A549 (cell line): ENCODE measurements around the gene ACOD1. TPM values are rescaled to one million over a fixed set of nuclear protein-coding genes. Genes with fewer than 3 reads are reported as not detected.

ENCODE experiments used
- ATAC-seq, 2 experiments: fragments of 200-7000 bp in 1 of 2; fragments of >200 bp in 1 of 2; cut with Nextera tagmentation in 1 of 2; cut with Tn5 transposase in 1 of 2; 3 replicates each; pipeline versions ENCODE4 v1.8.0 to v1.9.1; 2018 to 2020; ENCODE audit warnings: mild to moderate bottlenecking in 1 of 2, moderate library complexity in 1 of 2
- CTCF ChIA-PET: fragments of 300-600 bp; sonication (Branson Sonifier 250); formaldehyde crosslinking; extraction: SDS; loops from one replicate; lab custom pipeline; 2021; ENCODE audit warnings: antibody characterized with exemption, inconsistent platforms; lab: Yijun Ruan, JAX
- POLR2A ChIA-PET: fragments of 350-600 bp; formaldehyde crosslinking; extraction: SDS; loops from one replicate; lab custom pipeline; 2021; ENCODE audit warnings: antibody characterized with exemption, inconsistent platforms; lab: Yijun Ruan, JAX
- DNase-seq, 2 experiments: peaks; one replicate each; pipeline versions ENCODE4 v3.0.0 to v3.0.0-alpha.2; 2011 to 2016; ENCODE audit warnings: low read depth in 1 of 2, low spot score in 1 of 2
- FAIRE-seq: peaks from 2 replicates; lab custom pipeline; 2011; peaks lifted over from hg19 to GRCh38; lab: Jason Lieb, UNC
- H3K27ac ChIP-seq, 2 experiments: fragments of >200 bp; sonication (Bioruptor Twin); formaldehyde crosslinking; 3 replicates each; pipeline ENCODE4 v1.5.1; 2016 to 2017
- H3K4me1 ChIP-seq: fragments of >200 bp; sonication (Bioruptor Twin); formaldehyde crosslinking; 3 replicates; pipeline ENCODE4 v1.6.1; 2016
- H3K4me2 ChIP-seq: fragments of >200 bp; sonication (Bioruptor Twin); formaldehyde crosslinking; 3 replicates; pipeline ENCODE4 v1.6.1; 2016
- H3K4me3 ChIP-seq: fragments of >200 bp; sonication (Bioruptor Twin); formaldehyde crosslinking; 3 replicates; pipeline ENCODE4 v1.5.1; 2016
- H3K9me3 ChIP-seq: fragments of >200 bp; sonication (Bioruptor Twin); formaldehyde crosslinking; 3 replicates; pipeline ENCODE4 v1.6.1; 2016
- BCL3 ChIP-seq: fragments of >200 bp; sonication (Bioruptor Twin); formaldehyde crosslinking; IDR thresholded peaks from 3 replicates; pipeline ENCODE4 v1.6.1; 2016
- CBX8 ChIP-seq: fragments of 200-600 bp; sonication (generic); IDR thresholded peaks from 2 replicates; pipeline ENCODE4 v1.6.1; 2016
- CHD2 ChIP-seq: fragments of 150-350 bp; IDR thresholded peaks from 2 replicates; pipeline ENCODE4 v1.6.1; 2014; ENCODE audit warnings: low read length; ENCODE audit not compliant: partially characterized antibody
- CTCF ChIP-seq: fragments of >200 bp; sonication (Bioruptor Twin); formaldehyde crosslinking; IDR thresholded peaks from 3 replicates; pipeline ENCODE4 v1.5.1; 2016
- EP300 ChIP-seq, 2 experiments: fragments of >200 bp; sonication (Bioruptor Twin); formaldehyde crosslinking; IDR thresholded peaks; 2 replicates in 1 of 2; 3 replicates in 1 of 2; pipeline ENCODE4 v1.6.1; 2016 to 2017
- ESRRA ChIP-seq: fragments of 150-350 bp; IDR thresholded peaks from 2 replicates; pipeline ENCODE4 v1.6.1; 2014; ENCODE audit warnings: mild to moderate bottlenecking, low read length, borderline replicate concordance
- FOXS1 ChIP-seq: fragments of 250-450 bp; sonication (Bioruptor Pico); IDR thresholded peaks from 2 replicates; pipeline ENCODE4 v1.5.0; 2020; ENCODE audit warnings: mild to moderate bottlenecking, moderate library complexity
- HDAC2 ChIP-seq: fragments of 200-600 bp; sonication (generic); IDR thresholded peaks from 2 replicates; pipeline ENCODE4 v1.6.1; 2016
- HEYL ChIP-seq: fragments of 250-450 bp; sonication (Bioruptor Pico); IDR thresholded peaks from 2 replicates; pipeline ENCODE4 v1.8.0; 2021; ENCODE audit warnings: mild to moderate bottlenecking, moderate library complexity
- HOXB5 ChIP-seq: fragments of 250-450 bp; sonication (Bioruptor Pico); IDR thresholded peaks from 2 replicates; pipeline ENCODE4 v1.5.0; 2020; ENCODE audit warnings: mild to moderate bottlenecking, moderate library complexity
- JUNB ChIP-seq: fragments of >200 bp; sonication (Bioruptor Twin); formaldehyde crosslinking; IDR thresholded peaks from 2 replicates; pipeline ENCODE4 v1.6.1; 2016
- KDM1A ChIP-seq: fragments of 200-600 bp; sonication (generic); IDR thresholded peaks from 2 replicates; pipeline ENCODE4 v1.6.1; 2016; ENCODE audit warnings: low read depth, mild to moderate bottlenecking
- KDM5A ChIP-seq: fragments of 200-600 bp; sonication (generic); IDR thresholded peaks from 2 replicates; pipeline ENCODE4 v1.6.1; 2016; ENCODE audit warnings: antibody characterized with exemption, mild to moderate bottlenecking
- MAFK ChIP-seq: fragments of 450-650 bp; IDR thresholded peaks from 2 replicates; pipeline ENCODE4 v1.6.1; 2014; ENCODE audit not compliant: partially characterized antibody
- MYC ChIP-seq: IDR thresholded peaks from 2 replicates; pipeline ENCODE4 v1.6.1; 2012; ENCODE audit warnings: mild to moderate bottlenecking, inconsistent platforms, low read length, improper control_type of control experiment, borderline replicate concordance
- NFE2L2 ChIP-seq: fragments of 150-350 bp; conservative IDR thresholded peaks from 2 replicates; pipeline ENCODE4 v1.6.1; 2014; ENCODE audit warnings: low read length
- NR3C1 ChIP-seq: fragments of >200 bp; sonication (Bioruptor Twin); formaldehyde crosslinking; IDR thresholded peaks from 3 replicates; pipeline ENCODE4 v1.6.1; 2017
- RAD21 ChIP-seq, 2 experiments: fragments of >200 bp in 1 of 2; sonication (Bioruptor Twin) in 1 of 2; formaldehyde crosslinking in 1 of 2; IDR thresholded peaks in 1 of 2; conservative IDR thresholded peaks in 1 of 2; 2 replicates in 1 of 2; 3 replicates in 1 of 2; pipeline ENCODE4 v1.6.1; 2012 to 2018; ENCODE audit warnings: inconsistent platforms in 1 of 2
- RARB ChIP-seq: fragments of 250-450 bp; sonication (Bioruptor Pico); IDR thresholded peaks from 2 replicates; pipeline ENCODE4 v1.8.0; 2021; ENCODE audit warnings: mild to moderate bottlenecking, moderate library complexity
- RFX5 ChIP-seq: fragments of 450-650 bp; IDR thresholded peaks from 2 replicates; pipeline ENCODE4 v1.7.1; 2014; ENCODE audit warnings: antibody characterized with exemption, mild to moderate bottlenecking, moderate library complexity
- SMC3 ChIP-seq: fragments of >200 bp; sonication (Bioruptor Twin); formaldehyde crosslinking; IDR thresholded peaks from 3 replicates; pipeline ENCODE4 v1.6.1; 2018; ENCODE audit warnings: inconsistent platforms
- SREBF2 ChIP-seq: fragments of 450-650 bp; IDR thresholded peaks from 2 replicates; pipeline ENCODE4 v1.6.1; 2014; ENCODE audit warnings: mild to moderate bottlenecking, moderate library complexity
- TP53 ChIP-seq: fragments of 250-450 bp; sonication (Bioruptor Pico); IDR thresholded peaks from 2 replicates; pipeline ENCODE4 v1.5.0; 2021; ENCODE audit warnings: mild to moderate bottlenecking, moderate library complexity
- ZSCAN20 ChIP-seq: fragments of 250-450 bp; sonication (Bioruptor Pico); IDR thresholded peaks from 2 replicates; pipeline ENCODE4 v1.8.0; 2022; ENCODE audit warnings: mild to moderate bottlenecking, moderate library complexity
- WGBS: methylation state at CpG from one replicate; pipeline ENCODE4 v1.1.6; 2017; ENCODE audit errors: missing lambda C conversion rate; 5-methylcytosine and 5-hydroxymethylcytosine counted together
- polyA plus RNA-seq, 4 experiments: library from polyadenylated mRNA; depleted of rRNA in 3 of 4; stranded (reverse); fragments of >200 nt; fragmentation: RNase III in 1 of 4; extraction: RNeasy Plus Mini Kit Qiagen cat#74134 plus additional on column Dnase treatment in 1 of 4; gene quantifications; 2 replicates in 3 of 4; 3 replicates in 1 of 4; pipeline ENCODE4 v1.2.3, GENCODE V29; 2011 to 2017
- TF ChIP-seq, protein P1 (sequence below): fragments of 200-600 bp; sonication (generic); IDR thresholded peaks from 2 replicates; pipeline ENCODE4 v1.6.1; 2016; ENCODE audit warnings: antibody characterized with exemption, mild to moderate bottlenecking, moderate library complexity
- TF ChIP-seq, protein P2 (sequence below): fragments of 250-450 bp; sonication (Bioruptor Pico); IDR thresholded peaks from 2 replicates; pipeline ENCODE4 v1.5.0; 2021; ENCODE audit warnings: mild to moderate bottlenecking, moderate library complexity, borderline replicate concordance
- TF ChIP-seq, protein P3 (sequence below): fragments of 250-450 bp; sonication (Bioruptor Pico); IDR thresholded peaks from 2 replicates; pipeline ENCODE4 v1.5.0; 2020; ENCODE audit warnings: low read depth, mild to moderate bottlenecking, moderate library complexity

The ACOD1 gene
- polyA plus RNA-seq, 2 of the 4 experiments (the other 2 are of a cell fraction) = not detected

DNA sequence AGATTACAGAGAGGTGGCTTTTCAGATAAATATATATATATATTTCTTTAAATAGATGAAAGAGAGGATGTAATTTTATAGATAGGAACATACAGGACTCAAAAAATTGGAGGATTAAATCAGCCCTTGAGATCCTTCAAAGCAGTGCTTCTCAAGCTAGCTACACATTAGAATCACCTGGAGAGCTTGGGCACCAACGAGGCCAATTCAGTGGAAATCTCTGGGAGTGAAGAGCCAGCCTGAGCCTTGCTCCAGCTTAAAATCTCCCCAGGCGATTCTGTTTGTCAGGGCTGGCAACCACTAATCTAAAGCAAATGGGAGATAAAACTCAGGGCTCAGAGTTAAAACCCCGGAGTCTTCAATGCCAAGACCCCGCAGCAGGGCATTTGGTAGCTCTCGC lies 28.6 kb downstream of the ACOD1 start:
- ChIA-PET POLR2A (no interaction called here), CTCF (interaction anchor here (1.0 to 1.1 kb wide), 2 partner anchors 25 to 1107 kb away, joined by 3 to 4 read pairs; no protein-coding TSS in a partner anchor)
- ATAC-seq = no peak
- Histone ChIP-seq H3K4me2 (no peak overlapping the region), H3K4me1 (no peaks in the 10 kb centered on the region), H3K9me3 (no peaks in the 10 kb centered on the region), H3K27ac (no peak overlapping the region), H3K4me3 (no peak overlapping the region)
- TF ChIP-seq MAFK (no peak), BCL3 (no peak), CBX8 (no peak), KDM5A (no peak)
- FAIRE-seq = no peak
- WGBS = 59% methylated on average over 5 of the region's 5 CpGs
- DNase-seq = no peak

GRCh38 chr13:76980075-76980718 lies 31.9 kb downstream of the ACOD1 start:
- peak; percentile 59 to 85 for DNase-seq
- under 1% methylated on average over 30 of the region's 34 CpGs for WGBS
- Histone ChIP-seq H3K27ac (peak overlapping the region in 1 of 2 experiments; percentile 62; a peak in 3 of 6 replicates), H3K4me3 (peak overlapping the region; percentile 47), H3K4me2 (peak overlapping the region; percentile 97), H3K9me3 (no peaks in the 10 kb centered on the region), H3K4me1 (no peaks in the 10 kb centered on the region)
- ChIA-PET CTCF (interaction anchor here (0.6 to 2.1 kb wide), 13 partner anchors 10 to 1220 kb away, joined by 3 to 26 read pairs (median 4); no protein-coding TSS in a partner anchor), POLR2A (no interaction called here)
- FAIRE-seq = no peak
- peak; percentile 99 to 100 for ATAC-seq
- TF ChIP-seq HEYL (no peak), CTCF (peak; percentile 73), HOXB5 (CRISPR knock-in tag) (no peak), SMC3 (peak; percentile 72), ESRRA (no peak), BCL3 (no peak), MYC (no peak), KDM5A (no peak), KDM1A (no peak), EP300 (IDR thresholded peaks at IDR 0.05) (no peak), HDAC2 (no peak), RFX5 (no peak), RAD21 (conservative IDR thresholded peaks at IDR 0.05 in 1 of 2, IDR thresholded peaks at IDR 0.05 in 1 of 2) (peak; percentile 55 to 65), TP53 (CRISPR knock-in tag) (no peak), CHD2 (no peak), SREBF2 (no peak), NR3C1 (no peak), RARB (CRISPR knock-in tag) (no peak), NFE2L2 (no peak), ZSCAN20 (CRISPR knock-in tag) (no peak), JUNB (no peak), FOXS1 (CRISPR knock-in tag) (no peak)
- TF ChIP-seq, protein P1, sequence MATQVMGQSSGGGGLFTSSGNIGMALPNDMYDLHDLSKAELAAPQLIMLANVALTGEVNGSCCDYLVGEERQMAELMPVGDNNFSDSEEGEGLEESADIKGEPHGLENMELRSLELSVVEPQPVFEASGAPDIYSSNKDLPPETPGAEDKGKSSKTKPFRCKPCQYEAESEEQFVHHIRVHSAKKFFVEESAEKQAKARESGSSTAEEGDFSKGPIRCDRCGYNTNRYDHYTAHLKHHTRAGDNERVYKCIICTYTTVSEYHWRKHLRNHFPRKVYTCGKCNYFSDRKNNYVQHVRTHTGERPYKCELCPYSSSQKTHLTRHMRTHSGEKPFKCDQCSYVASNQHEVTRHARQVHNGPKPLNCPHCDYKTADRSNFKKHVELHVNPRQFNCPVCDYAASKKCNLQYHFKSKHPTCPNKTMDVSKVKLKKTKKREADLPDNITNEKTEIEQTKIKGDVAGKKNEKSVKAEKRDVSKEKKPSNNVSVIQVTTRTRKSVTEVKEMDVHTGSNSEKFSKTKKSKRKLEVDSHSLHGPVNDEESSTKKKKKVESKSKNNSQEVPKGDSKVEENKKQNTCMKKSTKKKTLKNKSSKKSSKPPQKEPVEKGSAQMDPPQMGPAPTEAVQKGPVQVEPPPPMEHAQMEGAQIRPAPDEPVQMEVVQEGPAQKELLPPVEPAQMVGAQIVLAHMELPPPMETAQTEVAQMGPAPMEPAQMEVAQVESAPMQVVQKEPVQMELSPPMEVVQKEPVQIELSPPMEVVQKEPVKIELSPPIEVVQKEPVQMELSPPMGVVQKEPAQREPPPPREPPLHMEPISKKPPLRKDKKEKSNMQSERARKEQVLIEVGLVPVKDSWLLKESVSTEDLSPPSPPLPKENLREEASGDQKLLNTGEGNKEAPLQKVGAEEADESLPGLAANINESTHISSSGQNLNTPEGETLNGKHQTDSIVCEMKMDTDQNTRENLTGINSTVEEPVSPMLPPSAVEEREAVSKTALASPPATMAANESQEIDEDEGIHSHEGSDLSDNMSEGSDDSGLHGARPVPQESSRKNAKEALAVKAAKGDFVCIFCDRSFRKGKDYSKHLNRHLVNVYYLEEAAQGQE = no peak
- TF ChIP-seq, protein P2, sequence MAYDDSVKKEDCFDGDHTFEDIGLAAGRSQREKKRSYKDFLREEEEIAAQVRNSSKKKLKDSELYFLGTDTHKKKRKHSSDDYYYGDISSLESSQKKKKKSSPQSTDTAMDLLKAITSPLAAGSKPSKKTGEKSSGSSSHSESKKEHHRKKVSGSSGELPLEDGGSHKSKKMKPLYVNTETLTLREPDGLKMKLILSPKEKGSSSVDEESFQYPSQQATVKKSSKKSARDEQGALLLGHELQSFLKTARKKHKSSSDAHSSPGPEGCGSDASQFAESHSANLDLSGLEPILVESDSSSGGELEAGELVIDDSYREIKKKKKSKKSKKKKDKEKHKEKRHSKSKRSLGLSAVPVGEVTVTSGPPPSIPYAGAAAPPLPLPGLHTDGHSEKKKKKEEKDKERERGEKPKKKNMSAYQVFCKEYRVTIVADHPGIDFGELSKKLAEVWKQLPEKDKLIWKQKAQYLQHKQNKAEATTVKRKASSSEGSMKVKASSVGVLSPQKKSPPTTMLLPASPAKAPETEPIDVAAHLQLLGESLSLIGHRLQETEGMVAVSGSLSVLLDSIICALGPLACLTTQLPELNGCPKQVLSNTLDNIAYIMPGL = no peak
- TF ChIP-seq, protein P3, sequence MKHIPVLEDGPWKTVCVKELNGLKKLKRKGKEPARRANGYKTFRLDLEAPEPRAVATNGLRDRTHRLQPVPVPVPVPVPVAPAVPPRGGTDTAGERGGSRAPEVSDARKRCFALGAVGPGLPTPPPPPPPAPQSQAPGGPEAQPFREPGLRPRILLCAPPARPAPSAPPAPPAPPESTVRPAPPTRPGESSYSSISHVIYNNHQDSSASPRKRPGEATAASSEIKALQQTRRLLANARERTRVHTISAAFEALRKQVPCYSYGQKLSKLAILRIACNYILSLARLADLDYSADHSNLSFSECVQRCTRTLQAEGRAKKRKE = no peak
